K562 (cell line): ENCODE results near the gene CYP11A1. TPM values are rescaled to one million over a fixed set of nuclear protein-coding genes. Genes with fewer than 3 reads are reported as not detected.

Experiments
- ATF1 ChIP-seq, 2 experiments: fragments of 450-650 bp in 1 of 2; IDR thresholded peaks; 2 replicates each; pipeline ENCODE4 v1.6.1; 2016; ENCODE audit warnings: missing compliant biosample characterization in 1 of 2, missing genetic modification characterization in 1 of 2
- CBX5 ChIP-seq: IDR thresholded peaks from 2 replicates; pipeline ENCODE4 v1.6.1; 2014; ENCODE audit warnings: low read depth, borderline replicate concordance
- CTCF ChIP-seq, 3 experiments: IDR thresholded peaks in 2 of 3; conservative IDR thresholded peaks in 1 of 3; 2 replicates each; pipeline ENCODE4 v1.5.1; 2011 to 2012; ENCODE audit warnings: low read length in 3 of 3, mild to moderate bottlenecking in 3 of 3, control low read depth in 2 of 3, improper control_type of control experiment in 1 of 3, inconsistent platforms in 1 of 3, low read depth in 1 of 3, mixed read lengths in 1 of 3, moderate library complexity in 1 of 3; ENCODE audit not compliant: insufficient read depth in 2 of 3
- GTF2E2 ChIP-seq: fragments of 200-800 bp; sonication (Bioruptor generic); IDR thresholded peaks from 2 replicates; pipeline ENCODE4 v1.6.1; 2016; ENCODE audit warnings: missing genetic modification characterization, missing compliant biosample characterization
- JUND ChIP-seq, 2 experiments: IDR thresholded peaks; 2 replicates in 1 of 2; 3 replicates in 1 of 2; pipeline ENCODE4 v1.6.1; 2011; ENCODE audit warnings: borderline replicate concordance in 2 of 2, low read depth in 2 of 2, low read length in 2 of 2, improper control_type of control experiment in 1 of 2, missing biosample characterization in 1 of 2, missing genetic modification characterization in 1 of 2, missing genetic modification reagents in 1 of 2
- MAFK ChIP-seq: IDR thresholded peaks from 2 replicates; pipeline ENCODE4 v1.6.1; 2011; ENCODE audit warnings: low read length, improper control_type of control experiment
- MTA2 ChIP-seq: fragments of 450-650 bp; IDR thresholded peaks from 2 replicates; pipeline ENCODE4 v1.6.1; 2016; ENCODE audit warnings: low read depth
- NR2C2 ChIP-seq, 2 experiments: fragments of 200-800 bp in 1 of 2; sonication (Bioruptor generic) in 1 of 2; sonication (generic) in 1 of 2; formaldehyde crosslinking in 1 of 2; IDR thresholded peaks; 2 replicates each; pipeline versions ENCODE4 v1.6.1 to v1.8.0; 2016 to 2022; ENCODE audit warnings: mild to moderate bottlenecking in 1 of 2, missing compliant biosample characterization in 1 of 2, missing genetic modification characterization in 1 of 2, missing genetic modification reagents in 1 of 2
- ZBTB12 ChIP-seq: fragments of 250-450 bp; sonication (Bioruptor Pico); IDR thresholded peaks from 2 replicates; pipeline ENCODE4 v1.4.0; 2020
- ZNF224 ChIP-seq: sonication (generic); formaldehyde crosslinking; IDR thresholded peaks from 2 replicates; pipeline ENCODE4 v1.8.0; 2022; ENCODE audit warnings: mild to moderate bottlenecking, missing genetic modification reagents
- polyA plus RNA-seq, 8 experiments: library from polyadenylated mRNA; depleted of rRNA in 4 of 8; stranded (reverse) in 5 of 8; unstranded in 3 of 8; fragments of >200 nt; fragmentation: Nextera tagmentation in 2 of 8; fragmentation: Illumina TruSeq in 1 of 8; extraction: Ambion mirVana in 2 of 8; extraction: Trizol in 1 of 8; gene quantifications; 2 replicates each; pipeline versions ENCODE4 v1.2.1 to v1.2.3, GENCODE V29; 2011 to 2014; ENCODE audit warnings: inconsistent platforms in 1 of 8, missing spikeins in 1 of 8
- total RNA-seq, 7 experiments: library from RNA; depleted of rRNA in 6 of 7; stranded (reverse); fragments of >200 nt in 6 of 7; fragmentation: Illumina TruSeq in 2 of 7; extraction: Trizol in 2 of 7; gene quantifications; 2 replicates each; pipeline versions ENCODE4 v1.2.1 to v1.2.3, GENCODE V29; 2011 to 2021; ENCODE audit warnings: low replicate concordance in 1 of 7

CYP11A1 gene
- total and polyA plus RNA-seq, 9 of the 15 experiments (the other 6 are each of a cell fraction or from before 2014, with no cell fraction given), result 0.06 to 0.24 (median 0.10) TPM; not detected in 4

GRCh38 chr15:74383695-74384565 is 16.5 kb upstream of the CYP11A1 start (continued):
- TF ChIP-seq CTCF (IDR thresholded peaks at IDR 0.05 in 2 of 3, conservative IDR thresholded peaks at IDR 0.05 in 1 of 3; ENCODE audit: insufficient read depth in 2 of 3, low read depth in 1 of 3, low read length in 3 of 3) (peak in 2 of 3 experiments; percentile 13 to 47; a peak in 3 of 6 replicates), JUND (IDR thresholded peaks at IDR 0.05; ENCODE audit: borderline replicate concordance, low read depth, low read length) (peak; percentile 9; the same call in 1 of the 2 replicates), JUND (tag; IDR thresholded peaks at IDR 0.05; ENCODE audit: borderline replicate concordance, low read depth, low read length) (no peak), CBX5 (no peak), NR2C2 (CRISPR knock-in tag; IDR thresholded peaks at IDR 0.05) (no peak), NR2C2 (tag; IDR thresholded peaks at IDR 0.05) (no peak), MTA2 (no peak), GTF2E2 (tag) (no peak), ZNF224 (CRISPR knock-in tag) (no peak), MAFK (no peak), ATF1 (CRISPR knock-in tag; IDR thresholded peaks at IDR 0.05) (no peak), ATF1 (tag; IDR thresholded peaks at IDR 0.05) (0 out of 2 replicates have a peak, but pooled peaks have one; percentile 26), ZBTB12 (no peak)
